HCT116 (cell line): ENCODE measurements around the gene TMEM205. TPM values are rescaled to one million over a fixed set of nuclear protein-coding genes. Genes with fewer than 3 reads are reported as not detected.

Experiments
- ATAC-seq: fragments of 200-7000 bp; cut with Tn5 transposase; 2 replicates; pipeline ENCODE4 v1.9.1; 2020; ENCODE audit warnings: mild to moderate bottlenecking, moderate library complexity
- BruUV-seq: library from RNA; stranded (reverse); fragments of 400-500 nt; replicated peaks from 2 replicates; lab custom pipeline; 2021; lab: Mats Ljungman, UMichigan
- CTCF ChIA-PET: fragments of 300-600 bp; sonication (Branson Sonifier 250); formaldehyde crosslinking; loops from one replicate; lab custom pipeline; 2021; ENCODE audit warnings: antibody characterized with exemption; lab: Charles Lee
- POLR2A ChIA-PET: fragments of 300-600, 350-600 bp; sonication (Branson Sonifier 250); formaldehyde crosslinking; loops from one replicate; lab custom pipeline; 2021; ENCODE audit warnings: antibody characterized with exemption; lab: Charles Lee
- RAD21 ChIA-PET, 2 experiments: fragments of 300-600 bp; sonication (Branson Sonifier 250); formaldehyde crosslinking; loops; one replicate each; lab custom pipeline; 2023; ENCODE audit warnings: low total read pairs in 2 of 2; ENCODE audit not compliant: uncharacterized antibody in 2 of 2, unreplicated experiment in 2 of 2, low non-redundant PET in 1 of 2; lab: Charles Lee
- DNase-seq: peaks from one replicate; pipeline ENCODE4 v3.0.0-alpha.2; 2010; ENCODE audit warnings: low read depth, low spot score
- H2AFZ ChIP-seq: fragments of 200-600 bp; shearing (Covaris generic), sonication (generic); 2 replicates; pipeline ENCODE4 v1.6.1; 2017; ENCODE audit warnings: low read depth, mixed run types, mixed read lengths, antibody characterized with exemption, low read length; ENCODE audit not compliant: poor library complexity, severe bottlenecking
- H3K27ac ChIP-seq: 2 replicates; pipeline ENCODE4 v1.5.1; 2012; ENCODE audit warnings: low read depth, low read length
- H3K27me3 ChIP-seq: fragments of 200-600 bp; sonication (generic); 2 replicates; pipeline ENCODE4 v1.6.1; 2016; ENCODE audit warnings: mixed run types, low read length, mixed read lengths; ENCODE audit not compliant: insufficient read depth
- H3K36me3 ChIP-seq, 2 experiments: fragments of 200-500 bp in 1 of 2; fragments of 200-600 bp in 1 of 2; sonication (Bioruptor generic) in 1 of 2; sonication (generic) in 1 of 2; 2 replicates each; pipeline versions ENCODE4 v1.5.1 to v1.6.1; 2014 to 2016; ENCODE audit warnings: low read length in 2 of 2, inconsistent platforms in 1 of 2, mixed read lengths in 1 of 2, mixed run types in 1 of 2; ENCODE audit not compliant: insufficient read depth in 2 of 2, control insufficient read depth in 1 of 2
- H3K4me1 ChIP-seq, 2 experiments: fragments of 200-600 bp in 1 of 2; sonication (generic) in 1 of 2; 2 replicates each; pipeline versions ENCODE4 v1.5.1 to v1.6.1; 2012 to 2017; ENCODE audit warnings: low read length in 2 of 2, inconsistent platforms in 1 of 2, mild to moderate bottlenecking in 1 of 2, mixed read lengths in 1 of 2, mixed run types in 1 of 2, moderate library complexity in 1 of 2; ENCODE audit not compliant: insufficient read depth in 2 of 2, control insufficient read depth in 1 of 2
- H3K4me2 ChIP-seq: fragments of 200-600 bp; sonication (generic); 2 replicates; pipeline ENCODE4 v1.6.1; 2017; ENCODE audit warnings: mixed run types, low read length, mixed read lengths
- H3K4me3 ChIP-seq, 2 experiments: fragments of 200-600 bp in 1 of 2; sonication (generic) in 1 of 2; replicated peaks in 1 of 2; 2 replicates each; pipeline ENCODE4 v1.5.1; 2011 to 2016; ENCODE audit warnings: low read length in 2 of 2, control low read depth in 1 of 2, low read depth in 1 of 2, mild to moderate bottlenecking in 1 of 2, mixed read lengths in 1 of 2, mixed run types in 1 of 2
- H3K79me2 ChIP-seq: fragments of 200-600 bp; sonication (generic); 2 replicates; pipeline ENCODE4 v1.6.1; 2017; ENCODE audit warnings: mild to moderate bottlenecking, mixed run types, low read length, moderate library complexity, mixed read lengths; ENCODE audit not compliant: insufficient read depth
- H3K9ac ChIP-seq: fragments of 200-600 bp; sonication (generic); 2 replicates; pipeline ENCODE4 v1.6.1; 2016; ENCODE audit warnings: low read length, mixed read lengths
- H3K9me2 ChIP-seq: fragments of 200-600 bp; sonication (generic), shearing (Covaris generic); 2 replicates; pipeline ENCODE4 v1.6.1; 2017; ENCODE audit warnings: mixed run types, mild to moderate bottlenecking, moderate library complexity; ENCODE audit not compliant: insufficient read depth
- H3K9me3 ChIP-seq, 2 experiments: fragments of 200-500 bp in 1 of 2; fragments of 200-600 bp in 1 of 2; sonication (Bioruptor generic) in 1 of 2; sonication (generic) in 1 of 2; 2 replicates each; pipeline ENCODE4 v1.6.1; 2014 to 2017; ENCODE audit warnings: low read length in 2 of 2, mixed read lengths in 2 of 2, inconsistent platforms in 1 of 2, low read depth in 1 of 2, mild to moderate bottlenecking in 1 of 2, mixed run types in 1 of 2, moderate library complexity in 1 of 2; ENCODE audit not compliant: control insufficient read depth in 1 of 2, insufficient read depth in 1 of 2
- H4K20me1 ChIP-seq: fragments of 200-600 bp; sonication (generic), shearing (Covaris generic); 2 replicates; pipeline ENCODE4 v1.6.1; 2017; ENCODE audit warnings: mixed run types, mild to moderate bottlenecking, moderate library complexity; ENCODE audit not compliant: insufficient read depth
- CBX3 ChIP-seq: IDR thresholded peaks from 2 replicates; pipeline ENCODE4 v1.6.1; 2012; ENCODE audit warnings: low read depth
- EGR1 ChIP-seq: IDR thresholded peaks from 2 replicates; pipeline ENCODE4 v1.6.1; 2012; ENCODE audit warnings: low read depth
- EZH2 ChIP-seq: fragments of 200-600 bp; sonication (generic); IDR thresholded peaks from 2 replicates; pipeline ENCODE4 v1.6.1; 2017; ENCODE audit warnings: antibody characterized with exemption, mixed run types
- EZH2phosphoT487 ChIP-seq: fragments of 200-600 bp; IDR thresholded peaks from 2 replicates; pipeline ENCODE4 v1.6.1; 2018; ENCODE audit warnings: antibody characterized with exemption, borderline replicate concordance
- FOSL1 ChIP-seq: IDR thresholded peaks from 2 replicates; pipeline ENCODE4 v1.6.1; 2012; ENCODE audit warnings: low read depth
- JUND ChIP-seq: IDR thresholded peaks from 2 replicates; pipeline ENCODE4 v1.6.1; 2012
- POLR2AphosphoS5 ChIP-seq: IDR thresholded peaks from 2 replicates; pipeline ENCODE4 v1.6.1; 2011; ENCODE audit warnings: mild to moderate bottlenecking, low read depth, low read length, moderate library complexity
- RAD21 ChIP-seq: IDR thresholded peaks from 2 replicates; pipeline ENCODE4 v1.6.1; 2012; ENCODE audit warnings: low read depth, mild to moderate bottlenecking
- SIN3A ChIP-seq: IDR thresholded peaks from 2 replicates; pipeline ENCODE4 v1.6.1; 2012; ENCODE audit warnings: low read depth
- SP1 ChIP-seq: IDR thresholded peaks from 2 replicates; pipeline ENCODE4 v1.6.1; 2012; ENCODE audit warnings: low read depth
- TCF7L2 ChIP-seq: IDR thresholded peaks from 2 replicates; pipeline ENCODE4 v1.7.0; 2011; ENCODE audit warnings: borderline replicate concordance, inconsistent platforms; ENCODE audit not compliant: insufficient read depth, insufficient read length; ENCODE audit errors: extremely low read depth
- ZFX ChIP-seq: fragments of 450-650 bp; IDR thresholded peaks from 2 replicates; pipeline ENCODE4 v1.6.1; 2017
- ZNF274 ChIP-seq: fragments of 200-500 bp; sonication (Bioruptor generic); IDR thresholded peaks from 2 replicates; pipeline ENCODE4 v1.6.1; 2014; ENCODE audit warnings: mild to moderate bottlenecking, low read depth, low read length, inconsistent platforms
- intact Hi-C: fragments of 100-400 bp; cut with micrococcal nuclease; formaldehyde crosslinking; loops from 2 replicates; pipeline ENCODE4 v1.10.0; 2022
- total RNA-seq: library from RNA; stranded (reverse); gene quantifications from one replicate; pipeline ENCODE4 v1.2.1, GENCODE V29; 2021; ENCODE audit not compliant: unreplicated experiment
- TF ChIP-seq, protein P1 (sequence below): IDR thresholded peaks from 2 replicates; pipeline ENCODE4 v1.6.1; 2012; ENCODE audit warnings: low read depth
- TF ChIP-seq, protein P2 (sequence below): IDR thresholded peaks from 2 replicates; pipeline ENCODE4 v1.6.1; 2011; ENCODE audit warnings: mild to moderate bottlenecking, low read length, moderate library complexity; ENCODE audit not compliant: insufficient replicate concordance; ENCODE audit errors: extremely low read depth
- TF ChIP-seq, protein P3 (sequence below): IDR thresholded peaks from 2 replicates; pipeline ENCODE4 v1.6.1; 2012
- TF ChIP-seq, protein P4 (sequence below): IDR thresholded peaks from 2 replicates; pipeline ENCODE4 v1.6.1; 2012

TMEM205 gene
- total RNA-seq, 1 experiment from 2014 or later = 55.9 TPM

DNA sequence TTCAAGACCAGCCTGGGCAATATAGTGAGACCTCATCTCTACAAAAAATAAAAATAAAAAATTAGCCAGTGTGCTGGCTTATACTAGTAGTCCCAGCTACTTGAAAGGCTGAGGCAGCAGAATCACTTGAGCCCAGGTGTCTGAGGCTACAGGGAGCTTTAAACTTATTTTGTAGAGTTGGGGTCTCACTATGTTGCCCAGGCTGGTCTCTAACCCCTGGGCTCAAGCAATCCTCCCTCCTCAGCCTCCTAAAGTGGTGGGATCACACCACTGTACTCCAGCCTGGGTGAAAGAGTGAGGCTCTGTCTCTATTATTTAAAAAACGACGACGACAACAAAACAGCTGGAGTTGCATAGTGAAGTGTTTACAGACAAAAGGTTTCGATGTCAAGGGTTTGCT is 14.6 kb downstream of the TMEM205 start (continued):
- TF ChIP-seq, protein P1, sequence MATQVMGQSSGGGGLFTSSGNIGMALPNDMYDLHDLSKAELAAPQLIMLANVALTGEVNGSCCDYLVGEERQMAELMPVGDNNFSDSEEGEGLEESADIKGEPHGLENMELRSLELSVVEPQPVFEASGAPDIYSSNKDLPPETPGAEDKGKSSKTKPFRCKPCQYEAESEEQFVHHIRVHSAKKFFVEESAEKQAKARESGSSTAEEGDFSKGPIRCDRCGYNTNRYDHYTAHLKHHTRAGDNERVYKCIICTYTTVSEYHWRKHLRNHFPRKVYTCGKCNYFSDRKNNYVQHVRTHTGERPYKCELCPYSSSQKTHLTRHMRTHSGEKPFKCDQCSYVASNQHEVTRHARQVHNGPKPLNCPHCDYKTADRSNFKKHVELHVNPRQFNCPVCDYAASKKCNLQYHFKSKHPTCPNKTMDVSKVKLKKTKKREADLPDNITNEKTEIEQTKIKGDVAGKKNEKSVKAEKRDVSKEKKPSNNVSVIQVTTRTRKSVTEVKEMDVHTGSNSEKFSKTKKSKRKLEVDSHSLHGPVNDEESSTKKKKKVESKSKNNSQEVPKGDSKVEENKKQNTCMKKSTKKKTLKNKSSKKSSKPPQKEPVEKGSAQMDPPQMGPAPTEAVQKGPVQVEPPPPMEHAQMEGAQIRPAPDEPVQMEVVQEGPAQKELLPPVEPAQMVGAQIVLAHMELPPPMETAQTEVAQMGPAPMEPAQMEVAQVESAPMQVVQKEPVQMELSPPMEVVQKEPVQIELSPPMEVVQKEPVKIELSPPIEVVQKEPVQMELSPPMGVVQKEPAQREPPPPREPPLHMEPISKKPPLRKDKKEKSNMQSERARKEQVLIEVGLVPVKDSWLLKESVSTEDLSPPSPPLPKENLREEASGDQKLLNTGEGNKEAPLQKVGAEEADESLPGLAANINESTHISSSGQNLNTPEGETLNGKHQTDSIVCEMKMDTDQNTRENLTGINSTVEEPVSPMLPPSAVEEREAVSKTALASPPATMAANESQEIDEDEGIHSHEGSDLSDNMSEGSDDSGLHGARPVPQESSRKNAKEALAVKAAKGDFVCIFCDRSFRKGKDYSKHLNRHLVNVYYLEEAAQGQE = no peak

DNA sequence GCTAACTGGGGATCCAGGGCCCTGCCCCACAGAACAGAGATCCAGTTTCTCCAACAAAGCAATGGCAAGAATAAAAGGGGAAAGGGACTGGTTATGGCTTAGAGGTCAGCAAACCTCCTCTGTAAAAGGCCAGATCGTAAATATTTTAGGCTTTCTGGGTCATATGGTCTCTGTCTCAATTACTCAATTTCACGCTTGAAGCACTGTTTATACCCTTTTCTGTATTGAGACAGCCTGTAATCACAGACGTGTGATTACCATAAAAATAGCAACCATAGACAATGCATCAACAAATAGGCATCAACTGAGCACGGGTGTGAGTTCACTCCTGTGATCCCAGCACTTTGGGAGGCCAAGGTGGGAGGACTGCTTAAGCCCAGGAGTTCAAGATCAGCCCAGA is 15.9 kb downstream of the TMEM205 start:
- no peaks in the 10 kb centered on the region for H4K20me1 ChIP-seq
- peaks cover 2 to 10% of the 10 kb centered on the region in 2 experiments; a peak in 3 of 4 replicates for H3K36me3 ChIP-seq
- CTCF ChIA-PET = no interaction called here
- POLR2A ChIA-PET = no interaction called here
- H3K79me2 ChIP-seq = no peaks in the 10 kb centered on the region
- H2AFZ ChIP-seq = no peak overlapping the region
- no peak overlapping the region for H3K4me2 ChIP-seq
- no peak overlapping the region for H3K27ac ChIP-seq
- no peaks in the 10 kb centered on the region for H3K4me1 ChIP-seq
- H3K9me3 ChIP-seq = no peaks in the 10 kb centered on the region
- no peak overlapping the region for H3K9ac ChIP-seq
- DNase-seq (no peak), ATAC-seq (no peak)
- H3K9me2 ChIP-seq = no peaks in the 10 kb centered on the region
- BruUV-seq = no TSS peak
- H3K27me3 ChIP-seq = no peaks in the 10 kb centered on the region
- intact Hi-C loops = no loop called here
- H3K4me3 ChIP-seq = no peak overlapping the region
- RAD21 ChIA-PET = no interaction called here
- no peak for TF ChIP-seq TCF7L2
- no peak for TF ChIP-seq EZH2phosphoT487
- TF ChIP-seq SP1 = no peak
- no peak for TF ChIP-seq CBX3
- no peak for TF ChIP-seq RAD21
- no peak for TF ChIP-seq EGR1
- TF ChIP-seq JUND = no peak
- TF ChIP-seq ZFX = no peak
- TF ChIP-seq, protein P2, sequence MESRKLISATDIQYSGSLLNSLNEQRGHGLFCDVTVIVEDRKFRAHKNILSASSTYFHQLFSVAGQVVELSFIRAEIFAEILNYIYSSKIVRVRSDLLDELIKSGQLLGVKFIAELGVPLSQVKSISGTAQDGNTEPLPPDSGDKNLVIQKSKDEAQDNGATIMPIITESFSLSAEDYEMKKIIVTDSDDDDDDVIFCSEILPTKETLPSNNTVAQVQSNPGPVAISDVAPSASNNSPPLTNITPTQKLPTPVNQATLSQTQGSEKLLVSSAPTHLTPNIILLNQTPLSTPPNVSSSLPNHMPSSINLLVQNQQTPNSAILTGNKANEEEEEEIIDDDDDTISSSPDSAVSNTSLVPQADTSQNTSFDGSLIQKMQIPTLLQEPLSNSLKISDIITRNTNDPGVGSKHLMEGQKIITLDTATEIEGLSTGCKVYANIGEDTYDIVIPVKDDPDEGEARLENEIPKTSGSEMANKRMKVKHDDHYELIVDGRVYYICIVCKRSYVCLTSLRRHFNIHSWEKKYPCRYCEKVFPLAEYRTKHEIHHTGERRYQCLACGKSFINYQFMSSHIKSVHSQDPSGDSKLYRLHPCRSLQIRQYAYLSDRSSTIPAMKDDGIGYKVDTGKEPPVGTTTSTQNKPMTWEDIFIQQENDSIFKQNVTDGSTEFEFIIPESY = no peak
- no peak for TF ChIP-seq ZNF274
- TF ChIP-seq, protein P3, sequence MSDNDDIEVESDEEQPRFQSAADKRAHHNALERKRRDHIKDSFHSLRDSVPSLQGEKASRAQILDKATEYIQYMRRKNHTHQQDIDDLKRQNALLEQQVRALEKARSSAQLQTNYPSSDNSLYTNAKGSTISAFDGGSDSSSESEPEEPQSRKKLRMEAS = no peak
- no peak for TF ChIP-seq EZH2
- TF ChIP-seq, protein P4, sequence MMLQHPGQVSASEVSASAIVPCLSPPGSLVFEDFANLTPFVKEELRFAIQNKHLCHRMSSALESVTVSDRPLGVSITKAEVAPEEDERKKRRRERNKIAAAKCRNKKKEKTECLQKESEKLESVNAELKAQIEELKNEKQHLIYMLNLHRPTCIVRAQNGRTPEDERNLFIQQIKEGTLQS = no peak
- TF ChIP-seq, protein P1 = no peak
- TF ChIP-seq SIN3A = no peak
- TF ChIP-seq FOSL1 = no peak
- TF ChIP-seq POLR2AphosphoS5 = no peak
